Measurements from ENCODE around the gene TSEN34.

GRCh38 chr19:54158812-54159351, 32.2 kb upstream of the TSEN34 start:
- TF ChIP-seq CTCF (IDR thresholded peaks at IDR 0.05) (no peak), POLR2A (IDR thresholded peaks at IDR 0.05) (no peak)
